ENCODE data around the gene SLC7A14.

The SLC7A14 gene

GRCh38 chr3:170463011-170463410, 122.9 kb downstream of the SLC7A14 start:
- no peak overlapping the region for H2BK15ac ChIP-seq (replicated peaks; ENCODE audit: low read depth)
- DNase-seq, result peak; percentile 67
- H2AK5ac ChIP-seq (ENCODE audit: low read length), result no peak overlapping the region
- no peak overlapping the region for H3K9ac ChIP-seq (ENCODE audit: low read length)
- no CpG with 5 or more reads among the region's 4 CpGs for WGBS (ENCODE audit: extremely low coverage, insufficient coverage, low lambda C conversion rate)
- no peaks in the 10 kb centered on the region for H3K27me3 ChIP-seq (ENCODE audit: insufficient read depth, low read length, poor library complexity)
- H3K18ac ChIP-seq (ENCODE audit: low read length), result no peak overlapping the region
- H2BK120ac ChIP-seq (ENCODE audit: low read depth, low read length), result no peak overlapping the region
- H3K79me1 ChIP-seq (ENCODE audit: low read length), result no peaks in the 10 kb centered on the region
- H3K56ac ChIP-seq (ENCODE audit: low read length), result no peak overlapping the region
- H4K5ac ChIP-seq (ENCODE audit: low read length), result no peak overlapping the region
- no peak overlapping the region for H3K23ac ChIP-seq (ENCODE audit: low read length)
- H3K36me3 ChIP-seq (ENCODE audit: control insufficient read depth, insufficient read depth, low read length), result no peaks in the 10 kb centered on the region
- no peak overlapping the region for H3K27ac ChIP-seq (ENCODE audit: low read depth, low read length)
- H4K8ac ChIP-seq (ENCODE audit: low read depth, low read length), result no peak overlapping the region
- no peak overlapping the region for H3K4me3 ChIP-seq (ENCODE audit: low read length)
- no peak overlapping the region for H3K4ac ChIP-seq (ENCODE audit: low read depth, low read length)
- H2BK5ac ChIP-seq (ENCODE audit: low read length), result no peak overlapping the region
- H3K4me1 ChIP-seq (ENCODE audit: control insufficient read depth, low read depth, low read length), result peaks cover 3% of the 10 kb centered on the region
- H3K4me2 ChIP-seq (ENCODE audit: low read length), result no peak overlapping the region
- no peaks in the 10 kb centered on the region for H3K79me2 ChIP-seq (ENCODE audit: control insufficient read depth, insufficient read depth, low read length)

GRCh38 chr3:170458285-170458684, 127.6 kb downstream of the SLC7A14 start:
- no peak overlapping the region for H2BK5ac ChIP-seq (ENCODE audit: low read length)
- WGBS (ENCODE audit: extremely low coverage, insufficient coverage, low lambda C conversion rate), result no CpG with 5 or more reads among the region's 4 CpGs
- H3K36me3 ChIP-seq (ENCODE audit: control insufficient read depth, insufficient read depth, low read length), result no peaks in the 10 kb centered on the region
- H3K4me1 ChIP-seq (ENCODE audit: control insufficient read depth, low read depth, low read length), result peaks cover 3% of the 10 kb centered on the region
- no peak overlapping the region for H3K4me3 ChIP-seq (ENCODE audit: low read length)
- no peak overlapping the region for H2AK5ac ChIP-seq (ENCODE audit: low read length)
- no peak for DNase-seq
- no peak overlapping the region for H3K27ac ChIP-seq (ENCODE audit: low read depth, low read length)
- no peaks in the 10 kb centered on the region for H3K79me1 ChIP-seq (ENCODE audit: low read length)
- no peaks in the 10 kb centered on the region for H3K79me2 ChIP-seq (ENCODE audit: control insufficient read depth, insufficient read depth, low read length)
- H4K8ac ChIP-seq (ENCODE audit: low read depth, low read length), result no peak overlapping the region
- no peak overlapping the region for H3K18ac ChIP-seq (ENCODE audit: low read length)
- no peaks in the 10 kb centered on the region for H3K27me3 ChIP-seq (ENCODE audit: insufficient read depth, low read length, poor library complexity)
- H3K4me2 ChIP-seq (ENCODE audit: low read length), result no peak overlapping the region
- no peak overlapping the region for H4K5ac ChIP-seq (ENCODE audit: low read length)
- no peak overlapping the region for H3K23ac ChIP-seq (ENCODE audit: low read length)
- no peak overlapping the region for H3K4ac ChIP-seq (ENCODE audit: low read depth, low read length)
- H3K56ac ChIP-seq (ENCODE audit: low read length), result no peak overlapping the region
- no peak overlapping the region for H2BK15ac ChIP-seq (replicated peaks; ENCODE audit: low read depth)
- H3K9ac ChIP-seq (ENCODE audit: low read length), result no peak overlapping the region
- no peak overlapping the region for H2BK120ac ChIP-seq (ENCODE audit: low read depth, low read length)

- H3K9ac ChIP-seq (ENCODE audit: low read length), result no peak overlapping the region
- WGBS (ENCODE audit: extremely low coverage, insufficient coverage, low lambda C conversion rate), result no CpG with 5 or more reads among the region's 6 CpGs
Measured at GRCh38 chr3:170454509-170454908, 131.4 kb downstream of the SLC7A14 start.

GRCh38 chr3:170450039-170450438, 135.8 kb downstream of the SLC7A14 start:
- WGBS (ENCODE audit: extremely low coverage, insufficient coverage, low lambda C conversion rate), result no CpG with 5 or more reads among the region's 2 CpGs
- Histone ChIP-seq H2AK5ac (ENCODE audit: low read length) (no peak overlapping the region), H3K36me3 (ENCODE audit: control insufficient read depth, insufficient read depth, low read length) (no peaks in the 10 kb centered on the region), H3K4me2 (ENCODE audit: low read length) (no peak overlapping the region), H4K5ac (ENCODE audit: low read length) (no peak overlapping the region), H2BK120ac (ENCODE audit: low read depth, low read length) (no peak overlapping the region), H2BK5ac (ENCODE audit: low read length) (no peak overlapping the region), H3K4me3 (ENCODE audit: low read length) (no peak overlapping the region), H3K27ac (ENCODE audit: low read depth, low read length) (no peak overlapping the region), H3K9ac (ENCODE audit: low read length) (no peak overlapping the region), H2BK15ac (replicated peaks; ENCODE audit: low read depth) (no peak overlapping the region), H3K79me1 (ENCODE audit: low read length) (no peaks in the 10 kb centered on the region), H3K23ac (ENCODE audit: low read length) (no peak overlapping the region), H3K56ac (ENCODE audit: low read length) (no peak overlapping the region), H3K4ac (ENCODE audit: low read depth, low read length) (no peak overlapping the region), H3K27me3 (ENCODE audit: insufficient read depth, low read length, poor library complexity) (no peaks in the 10 kb centered on the region), H3K4me1 (ENCODE audit: control insufficient read depth, low read depth, low read length) (no peaks in the 10 kb centered on the region), H4K8ac (ENCODE audit: low read depth, low read length) (no peak overlapping the region), H3K18ac (ENCODE audit: low read length) (no peak overlapping the region), H3K79me2 (ENCODE audit: control insufficient read depth, insufficient read depth, low read length) (no peaks in the 10 kb centered on the region)
- DNase-seq, result no peak

More at GRCh38 chr3:170454509-170454908, 131.4 kb downstream of the SLC7A14 start:
- H2AK5ac ChIP-seq (ENCODE audit: low read length), result no peak overlapping the region
- no peaks in the 10 kb centered on the region for H3K79me1 ChIP-seq (ENCODE audit: low read length)
- no peak overlapping the region for H2BK120ac ChIP-seq (ENCODE audit: low read depth, low read length)
- H3K27me3 ChIP-seq (ENCODE audit: insufficient read depth, low read length, poor library complexity), result no peaks in the 10 kb centered on the region
- no peak overlapping the region for H2BK15ac ChIP-seq (replicated peaks; ENCODE audit: low read depth)
- no peak overlapping the region for H3K18ac ChIP-seq (ENCODE audit: low read length)
- H3K56ac ChIP-seq (ENCODE audit: low read length), result no peak overlapping the region
- DNase-seq, result no peak
- no peaks in the 10 kb centered on the region for H3K4me1 ChIP-seq (ENCODE audit: control insufficient read depth, low read depth, low read length)
- H4K8ac ChIP-seq (ENCODE audit: low read depth, low read length), result no peak overlapping the region
- H3K4ac ChIP-seq (ENCODE audit: low read depth, low read length), result no peak overlapping the region
- H3K36me3 ChIP-seq (ENCODE audit: control insufficient read depth, insufficient read depth, low read length), result no peaks in the 10 kb centered on the region
- no peak overlapping the region for H3K27ac ChIP-seq (ENCODE audit: low read depth, low read length)
- H3K4me2 ChIP-seq (ENCODE audit: low read length), result no peak overlapping the region
- H3K79me2 ChIP-seq (ENCODE audit: control insufficient read depth, insufficient read depth, low read length), result no peaks in the 10 kb centered on the region
- H4K5ac ChIP-seq (ENCODE audit: low read length), result no peak overlapping the region
- H3K4me3 ChIP-seq (ENCODE audit: low read length), result no peak overlapping the region
- no peak overlapping the region for H2BK5ac ChIP-seq (ENCODE audit: low read length)
- no peak overlapping the region for H3K23ac ChIP-seq (ENCODE audit: low read length)

- no peak overlapping the region for H4K5ac ChIP-seq (ENCODE audit: low read length)
- H3K4me3 ChIP-seq (ENCODE audit: low read length), result no peak overlapping the region
- no peaks in the 10 kb centered on the region for H3K4me1 ChIP-seq (ENCODE audit: control insufficient read depth, low read depth, low read length)
- H3K56ac ChIP-seq (ENCODE audit: low read length), result no peak overlapping the region
- H2BK15ac ChIP-seq (replicated peaks; ENCODE audit: low read depth), result no peak overlapping the region
- no peak overlapping the region for H3K4ac ChIP-seq (ENCODE audit: low read depth, low read length)
- no peak overlapping the region for H4K8ac ChIP-seq (ENCODE audit: low read depth, low read length)
- no CpG with 5 or more reads among the region's 3 CpGs for WGBS (ENCODE audit: extremely low coverage, insufficient coverage, low lambda C conversion rate)
- H3K4me2 ChIP-seq (ENCODE audit: low read length), result no peak overlapping the region
- H3K79me1 ChIP-seq (ENCODE audit: low read length), result no peaks in the 10 kb centered on the region
- H3K27ac ChIP-seq (ENCODE audit: low read depth, low read length), result no peak overlapping the region
- H3K18ac ChIP-seq (ENCODE audit: low read length), result no peak overlapping the region
- H2AK5ac ChIP-seq (ENCODE audit: low read length), result no peak overlapping the region
- no peak overlapping the region for H3K9ac ChIP-seq (ENCODE audit: low read length)
- H2BK5ac ChIP-seq (ENCODE audit: low read length), result no peak overlapping the region
- H3K23ac ChIP-seq (ENCODE audit: low read length), result no peak overlapping the region
- DNase-seq, result no peak
- H3K79me2 ChIP-seq (ENCODE audit: control insufficient read depth, insufficient read depth, low read length), result no peaks in the 10 kb centered on the region
- H3K27me3 ChIP-seq (ENCODE audit: insufficient read depth, low read length, poor library complexity), result no peaks in the 10 kb centered on the region
- no peak overlapping the region for H2BK120ac ChIP-seq (ENCODE audit: low read depth, low read length)
- no peaks in the 10 kb centered on the region for H3K36me3 ChIP-seq (ENCODE audit: control insufficient read depth, insufficient read depth, low read length)
Measured at GRCh38 chr3:170448584-170448983, 137.3 kb downstream of the SLC7A14 start.

- H3K4ac ChIP-seq (ENCODE audit: low read depth, low read length), result no peak overlapping the region
- no peaks in the 10 kb centered on the region for H3K79me2 ChIP-seq (ENCODE audit: control insufficient read depth, insufficient read depth, low read length)
- no peak overlapping the region for H3K4me3 ChIP-seq (ENCODE audit: low read length)
- H3K56ac ChIP-seq (ENCODE audit: low read length), result no peak overlapping the region
- no peak overlapping the region for H3K9ac ChIP-seq (ENCODE audit: low read length)
- no peaks in the 10 kb centered on the region for H3K36me3 ChIP-seq (ENCODE audit: control insufficient read depth, insufficient read depth, low read length)
- H3K79me1 ChIP-seq (ENCODE audit: low read length), result no peaks in the 10 kb centered on the region
- H3K23ac ChIP-seq (ENCODE audit: low read length), result no peak overlapping the region
- no peaks in the 10 kb centered on the region for H3K4me1 ChIP-seq (ENCODE audit: control insufficient read depth, low read depth, low read length)
- DNase-seq, result no peak
- H3K4me2 ChIP-seq (ENCODE audit: low read length), result no peak overlapping the region
- no peak overlapping the region for H4K8ac ChIP-seq (ENCODE audit: low read depth, low read length)
- H3K18ac ChIP-seq (ENCODE audit: low read length), result no peak overlapping the region
- H2AK5ac ChIP-seq (ENCODE audit: low read length), result no peak overlapping the region
- no peak overlapping the region for H2BK120ac ChIP-seq (ENCODE audit: low read depth, low read length)
- no peaks in the 10 kb centered on the region for H3K27me3 ChIP-seq (ENCODE audit: insufficient read depth, low read length, poor library complexity)
- H4K5ac ChIP-seq (ENCODE audit: low read length), result no peak overlapping the region
- H2BK15ac ChIP-seq (replicated peaks; ENCODE audit: low read depth), result no peak overlapping the region
- H3K27ac ChIP-seq (ENCODE audit: low read depth, low read length), result no peak overlapping the region
- no peak overlapping the region for H2BK5ac ChIP-seq (ENCODE audit: low read length)
Measured at GRCh38 chr3:170443457-170443856, 142.4 kb downstream of the SLC7A14 start.
